OCI-LY7 (cell line): ENCODE data around the gene GTSE1. TPM values are rescaled to one million over a fixed set of nuclear protein-coding genes. Genes with fewer than 3 reads are reported as not detected.

Experiments
- Bru-seq: library from RNA; stranded (reverse); fragments of 400-500 nt; gene quantifications from one replicate; lab custom pipeline; 2021; lab: Mats Ljungman, UMichigan
- BruChase-seq, 2 experiments: library from RNA; stranded (reverse); fragments of 400-500 nt; gene quantifications; one replicate each; lab custom pipeline; 2021; lab: Mats Ljungman, UMichigan
- BruUV-seq: library from RNA; stranded (reverse); fragments of 400-500 nt; replicated peaks from 2 replicates; lab custom pipeline; 2021; lab: Mats Ljungman, UMichigan
- CTCF ChIA-PET: fragments of 300-600 bp; sonication (Branson Sonifier 250); formaldehyde crosslinking; loops from one replicate; lab custom pipeline; 2022; ENCODE audit warnings: antibody characterized with exemption; ENCODE audit not compliant: unreplicated experiment; lab: Charles Lee
- POLR2A ChIA-PET: fragments of 300-600 bp; sonication (Branson Sonifier 250); formaldehyde crosslinking; loops from one replicate; lab custom pipeline; 2022; ENCODE audit warnings: antibody characterized with exemption; lab: Charles Lee
- DNase-seq: peaks from one replicate; pipeline ENCODE4 v3.0.0-alpha.2; 2015; ENCODE audit warnings: low spot score
- H2AFZ ChIP-seq: fragments of 200-600 bp; sonication (generic), shearing (Covaris generic); 2 replicates; pipeline ENCODE4 v1.6.1; 2014; ENCODE audit warnings: mild to moderate bottlenecking, antibody characterized with exemption, low read length, moderate library complexity
- H3K27ac ChIP-seq: fragments of 200-600 bp; sonication (generic); 2 replicates; pipeline ENCODE4 v1.5.1; 2014; ENCODE audit warnings: mixed run types, low read depth, mild to moderate bottlenecking, moderate library complexity, low read length, inconsistent platforms; ENCODE audit not compliant: poor library complexity, severe bottlenecking
- H3K36me3 ChIP-seq: fragments of 200-600 bp; sonication (generic); 2 replicates; pipeline ENCODE4 v1.6.1; 2014; ENCODE audit warnings: mild to moderate bottlenecking, antibody characterized with exemption, low read length, moderate library complexity, mixed read lengths; ENCODE audit not compliant: insufficient read depth
- H3K4me1 ChIP-seq: fragments of 200-600 bp; sonication (generic); 2 replicates; pipeline ENCODE4 v1.5.1; 2014; ENCODE audit warnings: mild to moderate bottlenecking, low read length; ENCODE audit not compliant: insufficient read depth, poor library complexity, severe bottlenecking
- H3K4me2 ChIP-seq: fragments of 200-600 bp; sonication (generic); 2 replicates; pipeline ENCODE4 v1.6.1; 2014; ENCODE audit warnings: mild to moderate bottlenecking, low read length
- H3K4me3 ChIP-seq: fragments of 200-600 bp; sonication (generic); 2 replicates; pipeline ENCODE4 v1.5.1; 2014; ENCODE audit warnings: mild to moderate bottlenecking, low read depth, low read length; ENCODE audit not compliant: poor library complexity, severe bottlenecking
- H3K79me2 ChIP-seq: fragments of 200-600 bp; sonication (generic); 2 replicates; pipeline ENCODE4 v1.6.1; 2016; ENCODE audit warnings: low read depth, mild to moderate bottlenecking, low read length, moderate library complexity, mixed read lengths; ENCODE audit not compliant: insufficient read depth
- H3K9me2 ChIP-seq: fragments of 200-600 bp; sonication (generic); 2 replicates; pipeline ENCODE4 v1.6.1; 2016; ENCODE audit warnings: mild to moderate bottlenecking, low read length, mixed read lengths; ENCODE audit not compliant: insufficient read depth
- H3K9me3 ChIP-seq: fragments of 200-600 bp; sonication (generic); 2 replicates; pipeline ENCODE4 v1.6.1; 2014; ENCODE audit warnings: mild to moderate bottlenecking, mixed run types, low read length, mixed read lengths
- H4K20me1 ChIP-seq: fragments of 200-600 bp; sonication (generic); 2 replicates; pipeline ENCODE4 v1.6.1; 2014; ENCODE audit warnings: mild to moderate bottlenecking, antibody characterized with exemption, low read length, moderate library complexity, mixed read lengths; ENCODE audit not compliant: insufficient read depth
- CTCF ChIP-seq: fragments of 200-600 bp; sonication (generic); conservative IDR thresholded peaks from 2 replicates; pipeline ENCODE4 v1.5.1; 2014; ENCODE audit warnings: mild to moderate bottlenecking, antibody characterized with exemption, low read length, moderate library complexity, mixed read lengths
- EZH2phosphoT487 ChIP-seq: fragments of 200-600 bp; sonication (generic); IDR thresholded peaks from 2 replicates; pipeline ENCODE4 v1.6.1; 2018; ENCODE audit warnings: low read depth, borderline replicate concordance, mild to moderate bottlenecking, mixed run types, antibody characterized with exemption, low read length, moderate library complexity, mixed read lengths
- intact Hi-C: fragments of 100-400 bp; cut with micrococcal nuclease; formaldehyde crosslinking; loops from one replicate; pipeline ENCODE4 v1.10.0; 2022; ENCODE audit not compliant: unreplicated experiment
- long read RNA-seq: library from polyadenylated mRNA; stranded (forward); transcript quantifications from one replicate; pipeline ENCODE4 v2.0.0, GENCODE V29; 2022
- total RNA-seq, 2 experiments: library from RNA; depleted of rRNA in 1 of 2; stranded (reverse); fragments of >200 nt in 1 of 2; shearing (Covaris generic) in 1 of 2; gene quantifications; 2 replicates each; pipeline ENCODE4 v1.2.3, GENCODE V29; 2014 to 2022

The GTSE1 gene, protein sequence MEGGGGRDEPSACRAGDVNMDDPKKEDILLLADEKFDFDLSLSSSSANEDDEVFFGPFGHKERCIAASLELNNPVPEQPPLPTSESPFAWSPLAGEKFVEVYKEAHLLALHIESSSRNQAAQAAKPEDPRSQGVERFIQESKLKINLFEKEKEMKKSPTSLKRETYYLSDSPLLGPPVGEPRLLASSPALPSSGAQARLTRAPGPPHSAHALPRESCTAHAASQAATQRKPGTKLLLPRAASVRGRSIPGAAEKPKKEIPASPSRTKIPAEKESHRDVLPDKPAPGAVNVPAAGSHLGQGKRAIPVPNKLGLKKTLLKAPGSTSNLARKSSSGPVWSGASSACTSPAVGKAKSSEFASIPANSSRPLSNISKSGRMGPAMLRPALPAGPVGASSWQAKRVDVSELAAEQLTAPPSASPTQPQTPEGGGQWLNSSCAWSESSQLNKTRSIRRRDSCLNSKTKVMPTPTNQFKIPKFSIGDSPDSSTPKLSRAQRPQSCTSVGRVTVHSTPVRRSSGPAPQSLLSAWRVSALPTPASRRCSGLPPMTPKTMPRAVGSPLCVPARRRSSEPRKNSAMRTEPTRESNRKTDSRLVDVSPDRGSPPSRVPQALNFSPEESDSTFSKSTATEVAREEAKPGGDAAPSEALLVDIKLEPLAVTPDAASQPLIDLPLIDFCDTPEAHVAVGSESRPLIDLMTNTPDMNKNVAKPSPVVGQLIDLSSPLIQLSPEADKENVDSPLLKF
- total RNA-seq (2014; rRNA removed; shearing (Covaris generic)) (54.7 and 56.0 TPM in 2 replicates), total RNA-seq (2022) (109 and 114 TPM in 2 replicates), Bru-seq, nascent RNA (percentile 83 among the genes with signal in this experiment), BruChase-seq, experiment 1, labeled RNA remaining after a 6-hour chase (percentile 92 among the genes with signal in this experiment), BruChase-seq, experiment 2, labeled RNA remaining after a 2-hour chase (percentile 89 among the genes with signal in this experiment)
- long read RNA-seq, transcript GTSE1-201 (12 exons, 3,112 nt): major isoform, 34 of 119 reads
- long read RNA-seq, partial matches to known transcripts: 60 of 119 reads
- long read RNA-seq, other reads (novel, unspliced or antisense): 24 of 119 reads

- H2AFZ ChIP-seq: peak within 1 kb of the TSS; percentile 6; the same call in 1 of the 2 replicates
- peaks cover 49% of the 10 kb centered on the region for H3K4me1 ChIP-seq
- no peaks in the 10 kb centered on the region for H4K20me1 ChIP-seq
- H3K79me2 ChIP-seq: peaks cover 34% of the 10 kb centered on the region
- ChIA-PET CTCF (interaction anchor here (0.6 to 1.3 kb wide), 2 partner anchors 20 to 290 kb away, joined by 3 read pairs; no protein-coding TSS in a partner anchor), POLR2A (interaction anchor here (0.5 to 1.8 kb wide), 4 partner anchors 10 to 47 kb away, joined by 4 to 5 read pairs (median 4); partner anchors contain the start of gene CDPF1)
- no TSS peak for BruUV-seq
- peak within 1 kb of the TSS; percentile 93 for H3K4me2 ChIP-seq
- peak; percentile 99 for DNase-seq
- H3K27ac ChIP-seq: peak within 1 kb of the TSS; percentile 87
- no peaks in the 10 kb centered on the region for H3K9me3 ChIP-seq
- intact Hi-C loops: loop anchor here (2.0 to 10.0 kb wide), 3 partner anchors 46 to 262 kb away; partner anchors contain the start of gene CDPF1
- H3K36me3 ChIP-seq: peaks cover 31% of the 10 kb centered on the region
- peak within 1 kb of the TSS; percentile 95 for H3K4me3 ChIP-seq
- TF ChIP-seq EZH2phosphoT487 (no peak), CTCF (peak; percentile 38; the same call in 1 of the 2 replicates)
- H3K9me2 ChIP-seq: no peaks in the 10 kb centered on the region
Measured at GRCh38 chr22:46296257-46297150, at the start of gene GTSE1. Gene GTSE1, plus strand, starts transcription at chr22:46296870. Its CDS starts 531 bp downstream, at chr22:46297401.

GRCh38 chr22:46247443-46247975 is 49.2 kb upstream of the GTSE1 start:
- no peak for TF ChIP-seq CTCF
- no peak for TF ChIP-seq EZH2phosphoT487
- ChIA-PET CTCF (no interaction called here), POLR2A (interaction anchor here (1.0 kb wide), 1 partner anchor 9 kb away, joined by 3 read pairs; no protein-coding TSS in a partner anchor)
- no peaks in the 10 kb centered on the region for H4K20me1 ChIP-seq
- no peak overlapping the region for H2AFZ ChIP-seq
- H3K4me2 ChIP-seq: no peak overlapping the region
- no peak for DNase-seq
- H3K4me3 ChIP-seq: no peak overlapping the region
- peaks cover 7% of the 10 kb centered on the region; the same call in 1 of the 2 replicates for H3K79me2 ChIP-seq
- H3K36me3 ChIP-seq: no peaks in the 10 kb centered on the region
- no peak overlapping the region for H3K27ac ChIP-seq
- H3K4me1 ChIP-seq: peaks cover 25% of the 10 kb centered on the region
- intact Hi-C loops: no loop called here
- BruUV-seq: no TSS peak
- no peaks in the 10 kb centered on the region for H3K9me2 ChIP-seq
- H3K9me3 ChIP-seq: no peaks in the 10 kb centered on the region
